Colonic mucosa (tissue), 4 donors: Measurements from ENCODE around the gene SIGLEC5. TPM values are rescaled to one million over a fixed set of nuclear protein-coding genes. Genes with fewer than 3 reads are reported as not detected.

Experiments used
- DNase-seq: peaks from one replicate; pipeline ENCODE4 v3.0.0-alpha.2; 2020
- H3K27ac ChIP-seq: fragments of 200-600 bp; one replicate; pipeline ENCODE4 v1.8.0; 2021
- H3K27me3 ChIP-seq: fragments of 200-600 bp; one replicate; pipeline ENCODE4 v1.8.0; 2021
- H3K36me3 ChIP-seq: fragments of 200-600 bp; one replicate; pipeline ENCODE4 v1.8.0; 2021
- H3K4me1 ChIP-seq: fragments of 200-600 bp; one replicate; pipeline ENCODE4 v1.8.0; 2021; ENCODE audit warnings: mild to moderate bottlenecking
- H3K4me3 ChIP-seq: fragments of 200-600 bp; one replicate; pipeline ENCODE4 v1.8.0; 2021
- H3K9ac ChIP-seq, 2 donors: one replicate each; pipeline ENCODE4 v1.7.0; 2013; ENCODE audit warnings: control low read depth in 2 of 2, low read depth in 2 of 2, low read length in 2 of 2
- H3K9me3 ChIP-seq: fragments of 200-600 bp; one replicate; pipeline ENCODE4 v1.8.0; 2021
- CTCF ChIP-seq: fragments of 200-600 bp; IDR thresholded peaks from one replicate; pipeline ENCODE4 v1.8.0; 2022; ENCODE audit warnings: antibody characterized with exemption, mild to moderate bottlenecking
- intact Hi-C: fragments of 100-400 bp; cut with DNase I; formaldehyde crosslinking; loops from one replicate; pipeline ENCODE4 v1.14.1; 2022
- total RNA-seq, 2 donors: library from RNA; stranded (reverse); fragmentation: NEBNext Ultra II Directional in 1 of 2; extraction: Animal tissue kit (Norgen Biotek cat#: 25700) in 1 of 2; gene quantifications; one replicate each; pipeline ENCODE4 v1.2.1, GENCODE V29; 2021
- donor health status: healthy.
- donor health status: DM: no; HTN: no; CAD: no.
- donor health status: DM: no; HTN: no; CAD: no.

The SIGLEC5 gene
- total RNA-seq, 2 donors from 2014 or later = not detected

- Histone ChIP-seq H3K36me3 (no peaks in the 10 kb centered on the region), H3K4me1 (no peaks in the 10 kb centered on the region), H3K9me3 (no peaks in the 10 kb centered on the region), H3K27me3 (no peaks in the 10 kb centered on the region), H3K9ac (no peak overlapping the region), H3K27ac (no peak overlapping the region), H3K4me3 (no peak overlapping the region)
- no peak for DNase-seq
- intact Hi-C loops = loop anchor here (5.0 kb wide), 1 partner anchor 492 kb away; the partner anchor contains the start of gene CTU1
- no peak for TF ChIP-seq CTCF
Observed at GRCh38 chr19:51599084-51599483, 31.1 kb downstream of the SIGLEC5 start.

- H3K4me1 ChIP-seq = no peaks in the 10 kb centered on the region
- H3K9ac ChIP-seq = no peak overlapping the region
- no peak overlapping the region for H3K4me3 ChIP-seq
- no peak overlapping the region for H3K27ac ChIP-seq
- intact Hi-C loops = loop anchor here (5.0 kb wide), 1 partner anchor 491 kb away; the partner anchor contains the start of gene CTU1
- H3K9me3 ChIP-seq = no peaks in the 10 kb centered on the region
- H3K27me3 ChIP-seq = no peaks in the 10 kb centered on the region
- no peak for DNase-seq
- no peak for TF ChIP-seq CTCF
- H3K36me3 ChIP-seq = no peaks in the 10 kb centered on the region
Observed at GRCh38 chr19:51598159-51598915, 31.9 kb downstream of the SIGLEC5 start.

GRCh38 chr19:51595190-51596175 is 34.7 kb downstream of the SIGLEC5 start:
- Histone ChIP-seq H3K27me3 (no peaks in the 10 kb centered on the region), H3K36me3 (no peaks in the 10 kb centered on the region), H3K9ac (no peak overlapping the region), H3K9me3 (no peaks in the 10 kb centered on the region), H3K4me3 (no peak overlapping the region), H3K4me1 (no peaks in the 10 kb centered on the region), H3K27ac (no peak overlapping the region)
- intact Hi-C loops = loop anchor here (5.0 kb wide), 1 partner anchor 488 kb away; the partner anchor contains the start of gene CTU1
- no peak for DNase-seq
- no peak for TF ChIP-seq CTCF

GRCh38 chr19:51594774-51595109 is 35.5 kb downstream of the SIGLEC5 start:
- Histone ChIP-seq H3K27me3 (no peaks in the 10 kb centered on the region), H3K27ac (no peak overlapping the region), H3K9ac (peak overlapping the region; percentile 21 to 72), H3K36me3 (no peaks in the 10 kb centered on the region), H3K9me3 (no peaks in the 10 kb centered on the region), H3K4me1 (no peaks in the 10 kb centered on the region), H3K4me3 (peak overlapping the region; percentile 75)
- intact Hi-C loops = loop anchor here (5.0 kb wide), 1 partner anchor 487 kb away; the partner anchor contains the start of gene CTU1
- DNase-seq = no peak
- no peak for TF ChIP-seq CTCF

- intact Hi-C loops = no loop called here
- H3K4me1 ChIP-seq = no peaks in the 10 kb centered on the region
- H3K4me3 ChIP-seq = peak overlapping the region; percentile 75
- H3K9me3 ChIP-seq = no peaks in the 10 kb centered on the region
- DNase-seq = peak; percentile 99
- no peak for TF ChIP-seq CTCF
- no peak overlapping the region for H3K27ac ChIP-seq
- H3K36me3 ChIP-seq = no peaks in the 10 kb centered on the region
- no peaks in the 10 kb centered on the region for H3K27me3 ChIP-seq
- peak overlapping the region; percentile 72 for H3K9ac ChIP-seq
Observed at GRCh38 chr19:51593969-51594773, 36.0 kb downstream of the SIGLEC5 start.
